Activated gamma-delta T cell (primary cell): Measurements from ENCODE around the gene CD247.

Experiments used
- DNase-seq: peaks from one replicate; lab custom pipeline; 2025; lab: John Stamatoyannopoulos, UW

Gene CD247

GRCh38 chr1:167463080-167463479 lies 55.2 kb downstream of the CD247 start:
- DNase-seq, result no peak

- no peak for DNase-seq
Observed at GRCh38 chr1:167462341-167462740, 56.0 kb downstream of the CD247 start.

GRCh38 chr1:167460836-167461235 lies 57.5 kb downstream of the CD247 start:
- DNase-seq, result no peak

DNA sequence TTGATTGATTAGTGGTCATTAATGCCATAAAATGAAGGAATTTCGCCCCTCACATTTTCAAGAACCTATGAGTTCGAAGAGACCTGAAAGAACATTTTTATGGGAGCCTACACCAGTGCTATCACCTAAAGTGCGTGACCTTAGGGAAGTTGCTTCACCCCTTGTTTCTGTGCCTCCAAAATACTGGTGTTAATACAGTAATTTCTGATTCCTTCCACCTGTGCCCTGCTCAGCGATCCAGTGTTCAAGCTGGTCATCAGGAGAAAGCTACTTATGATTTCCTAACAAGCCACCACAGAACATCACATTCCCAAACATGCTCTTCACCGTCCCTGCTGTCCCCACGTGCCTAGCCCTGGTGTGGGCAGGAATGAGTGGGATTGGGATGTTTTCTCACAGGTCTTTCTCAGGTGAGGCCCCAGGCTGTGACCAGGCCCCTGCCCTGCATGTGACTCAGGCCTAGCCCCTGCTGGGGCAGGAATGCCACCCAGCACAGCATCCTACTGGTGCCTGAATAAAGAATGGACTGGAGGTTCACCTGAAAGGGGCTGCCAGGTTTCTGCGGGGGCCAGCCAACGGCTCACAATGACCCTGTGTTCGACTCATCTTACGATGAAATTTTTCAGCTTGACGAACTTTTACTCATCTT lies 60.3 kb downstream of the CD247 start:
- no peak for DNase-seq

DNA sequence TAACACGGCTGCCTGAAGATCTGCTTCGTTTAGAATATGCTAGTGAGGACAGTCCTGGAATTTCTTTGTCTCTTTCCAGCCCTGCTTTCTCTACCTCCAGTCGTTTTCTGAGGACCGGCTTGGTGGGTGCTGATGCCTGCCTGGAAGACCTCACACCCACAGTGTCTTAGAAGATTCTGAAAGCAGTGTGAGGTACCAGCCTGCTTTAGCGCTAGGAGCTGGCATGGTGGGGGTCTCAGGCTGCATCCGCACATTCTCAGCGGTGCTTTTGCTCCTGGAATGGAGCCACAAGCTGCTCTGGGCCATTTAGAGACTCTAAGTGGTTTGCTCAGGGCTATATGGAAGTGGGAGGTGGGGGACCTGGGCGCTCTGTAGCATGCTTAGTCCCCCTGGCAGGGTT lies 61.4 kb downstream of the CD247 start:
- DNase-seq, result no peak

GRCh38 chr1:167456524-167456923 lies 61.8 kb downstream of the CD247 start:
- DNase-seq, result no peak

GRCh38 chr1:167455786-167456446 lies 62.4 kb downstream of the CD247 start:
- no peak for DNase-seq

DNA sequence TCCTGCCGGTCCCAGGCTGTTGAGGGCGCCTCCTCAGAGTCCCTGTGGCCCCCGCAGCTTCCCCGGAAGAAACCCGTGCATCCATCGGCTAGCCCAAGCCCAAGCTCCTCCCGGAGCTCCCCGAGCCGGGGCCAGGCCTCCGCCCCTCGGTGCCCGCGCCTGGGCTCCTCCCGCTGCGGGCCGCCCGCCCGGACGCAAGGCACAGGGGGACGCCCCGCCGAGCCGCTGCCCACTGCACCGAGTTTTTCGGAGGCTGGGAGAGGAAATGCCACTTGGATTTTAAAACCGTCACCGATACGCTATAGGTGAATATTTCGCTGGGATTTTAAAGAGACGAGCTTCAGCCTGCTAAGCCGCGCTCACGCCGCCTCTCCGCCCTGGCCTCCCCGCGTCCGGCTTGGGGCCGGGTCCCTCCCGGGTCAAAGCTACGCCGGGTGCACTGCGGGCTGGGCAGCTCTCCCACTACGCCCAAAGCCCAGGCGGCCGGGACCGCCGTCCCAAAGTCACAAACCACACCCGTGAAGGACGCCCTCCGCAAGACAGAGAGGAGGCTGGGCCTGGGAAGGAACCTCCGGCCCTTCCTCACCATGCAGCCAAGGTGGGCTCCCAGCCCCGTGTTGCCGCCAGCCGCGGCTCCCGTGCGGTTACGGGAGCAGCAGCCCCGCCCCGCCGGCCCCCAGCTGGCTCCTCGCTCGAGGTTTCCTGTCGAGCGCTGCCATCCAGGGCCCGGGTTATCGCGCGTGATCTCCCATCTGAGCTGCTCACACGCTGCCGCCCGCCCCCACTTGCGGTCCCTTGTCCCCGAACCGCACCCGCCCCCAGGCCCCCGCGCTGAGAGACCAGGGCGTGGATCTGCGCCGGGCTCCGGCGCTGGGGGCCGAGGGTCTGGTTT lies 63.2 kb downstream of the CD247 start:
- DNase-seq, result peak; percentile 81

GRCh38 chr1:167454304-167454893 lies 63.9 kb downstream of the CD247 start:
- no peak for DNase-seq

DNA sequence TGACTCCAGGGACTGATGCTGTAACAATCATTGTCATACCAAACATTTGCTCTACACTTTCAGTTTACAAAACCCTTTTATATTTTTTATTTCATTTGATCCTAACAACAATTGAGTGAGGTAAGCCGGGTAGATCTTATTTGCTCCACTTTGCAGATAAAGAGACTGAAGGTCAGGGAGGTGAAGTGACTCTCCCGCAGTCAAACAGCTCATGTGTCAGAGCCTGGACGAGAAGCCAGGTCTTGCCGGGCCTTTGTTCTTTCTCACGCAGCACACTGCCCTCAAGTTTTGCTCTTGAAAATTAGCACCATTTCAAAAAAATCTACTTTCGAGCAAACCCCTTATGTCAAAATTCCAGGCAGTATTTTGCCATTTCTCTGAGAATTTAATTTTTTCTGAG lies 65.2 kb downstream of the CD247 start:
- no peak for DNase-seq

DNA sequence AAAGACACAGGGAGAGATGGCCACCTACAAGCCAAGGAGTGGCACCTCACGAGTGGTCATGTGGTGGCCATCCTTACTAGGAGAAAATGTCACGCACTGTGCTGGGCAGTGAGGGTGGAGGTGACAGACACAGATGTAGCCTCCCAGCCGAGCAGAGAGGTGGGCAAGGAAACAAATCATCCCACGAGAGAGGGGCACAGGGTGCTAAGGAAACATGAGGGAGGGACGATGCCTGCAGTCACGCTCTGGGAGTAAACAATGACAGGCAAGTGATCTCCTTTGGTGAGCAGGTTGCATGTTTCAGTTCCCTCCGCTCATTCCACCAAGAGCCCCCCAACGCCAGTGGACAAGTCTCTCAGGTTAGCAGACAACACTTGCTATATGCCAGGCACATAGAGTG lies 65.8 kb downstream of the CD247 start:
- no peak for DNase-seq

DNA sequence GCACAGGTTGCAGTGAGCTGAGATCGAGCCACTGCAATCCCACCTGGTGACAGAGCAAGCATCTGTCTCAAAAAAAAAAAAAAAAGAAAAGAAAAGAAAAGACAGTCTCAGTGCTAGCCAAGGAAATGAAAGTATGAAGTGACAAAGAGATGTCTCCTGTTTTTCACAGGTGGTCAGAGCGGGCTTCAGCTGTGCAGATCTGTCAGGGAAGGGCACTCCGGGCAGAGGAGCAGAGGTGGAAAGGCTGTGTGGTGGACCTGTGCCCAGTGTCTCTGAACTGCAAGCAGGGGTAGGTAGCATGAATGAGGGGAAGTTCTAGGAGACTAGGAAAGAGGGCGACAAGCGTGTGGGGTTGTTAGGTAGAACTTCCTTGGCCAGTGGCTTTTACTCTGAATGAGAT lies 67.5 kb downstream of the CD247 start:
- DNase-seq, result no peak

GRCh38 chr1:167447521-167448136 lies 70.7 kb downstream of the CD247 start:
- peak; percentile 30 for DNase-seq

- DNase-seq, result no peak
Observed at GRCh38 chr1:167446966-167447365, 71.4 kb downstream of the CD247 start.

GRCh38 chr1:167443757-167444156 lies 74.6 kb downstream of the CD247 start:
- DNase-seq, result no peak

- DNase-seq, result no peak
Observed at GRCh38 chr1:167442854-167443565, 75.3 kb downstream of the CD247 start.

- DNase-seq, result peak; percentile 46
Observed at GRCh38 chr1:167442142-167442848, 76.0 kb downstream of the CD247 start.

DNA sequence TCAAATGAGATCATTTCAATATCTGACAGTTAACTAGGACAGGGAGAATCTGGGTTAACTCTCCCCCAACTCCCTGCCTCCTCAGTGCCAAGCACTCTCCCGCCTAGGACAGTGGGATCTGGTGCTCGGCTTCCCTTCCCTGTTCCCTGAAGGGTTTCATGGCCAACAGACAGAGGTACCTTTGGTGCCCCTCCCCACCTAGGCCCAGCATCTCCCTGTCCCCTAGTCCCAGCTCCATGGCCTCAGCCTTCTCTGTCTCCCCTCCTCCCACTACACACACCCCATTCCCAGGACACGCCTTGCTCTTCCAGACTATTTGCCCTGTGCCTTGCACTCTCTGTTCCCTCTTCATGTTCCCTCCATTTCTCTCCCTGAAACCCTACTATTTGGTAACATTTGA lies 77.1 kb downstream of the CD247 start:
- no peak for DNase-seq

DNA sequence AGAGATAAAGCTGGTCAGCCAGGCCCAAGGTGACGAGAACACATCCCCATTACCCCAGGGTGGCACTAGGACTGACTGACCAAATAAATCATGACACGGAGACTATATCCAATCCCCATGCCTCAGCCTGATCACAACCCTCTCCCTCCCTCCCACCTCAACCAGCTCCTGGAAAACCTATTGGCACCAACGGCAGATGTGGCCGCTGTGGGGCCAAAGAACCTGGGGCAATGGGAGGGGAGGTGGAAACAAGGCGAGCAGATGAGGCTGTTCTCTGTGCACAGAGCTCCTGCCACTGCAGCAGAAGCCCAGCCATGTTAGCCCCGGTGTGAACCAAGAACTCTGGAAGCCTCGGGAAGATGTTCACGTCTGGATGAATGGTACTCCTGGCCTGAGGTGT lies 77.6 kb downstream of the CD247 start:
- no peak for DNase-seq

- no peak for DNase-seq
Observed at GRCh38 chr1:167440345-167440744, 78.0 kb downstream of the CD247 start.
